Stimulated activated CD8-positive, alpha-beta memory T cell treated with anti-CD3 and anti-CD28 coated beads, Interleukin-12 subunit alpha, Interleukin-12 subunit beta, amount 100 ng/mL, for 24 hours (primary cell): Measurements from ENCODE around the gene SH3BP4.

Experiments
- DNase-seq: peaks from one replicate; pipeline ENCODE4 v3.0.0-alpha.2; 2020; ENCODE audit errors: extremely low read depth

Gene SH3BP4

GRCh38 chr2:234947556-234947955, 4.3 kb upstream of the SH3BP4 start:
- no peak for DNase-seq

GRCh38 chr2:234949762-234950434, 1.9 kb upstream of the SH3BP4 start:
- no peak for DNase-seq

DNA sequence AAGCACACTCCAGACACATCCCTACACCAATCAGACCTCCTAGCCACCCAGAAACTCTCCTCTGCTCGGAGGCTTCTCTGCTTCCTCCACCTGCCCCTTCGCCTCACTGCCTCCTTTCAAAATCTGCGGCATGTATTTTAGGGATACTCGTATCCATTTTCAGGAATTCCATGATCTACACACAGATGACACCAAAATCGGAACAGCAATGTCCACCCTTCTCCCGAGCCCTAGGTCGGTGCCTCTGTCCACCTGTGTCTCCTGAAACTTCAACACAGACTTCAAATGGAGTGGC, 1.4 kb upstream of the SH3BP4 start:
- no peak for DNase-seq

- no peak for DNase-seq
Measured at GRCh38 chr2:234950730-234951663, 820 bp upstream of the SH3BP4 start.

DNA sequence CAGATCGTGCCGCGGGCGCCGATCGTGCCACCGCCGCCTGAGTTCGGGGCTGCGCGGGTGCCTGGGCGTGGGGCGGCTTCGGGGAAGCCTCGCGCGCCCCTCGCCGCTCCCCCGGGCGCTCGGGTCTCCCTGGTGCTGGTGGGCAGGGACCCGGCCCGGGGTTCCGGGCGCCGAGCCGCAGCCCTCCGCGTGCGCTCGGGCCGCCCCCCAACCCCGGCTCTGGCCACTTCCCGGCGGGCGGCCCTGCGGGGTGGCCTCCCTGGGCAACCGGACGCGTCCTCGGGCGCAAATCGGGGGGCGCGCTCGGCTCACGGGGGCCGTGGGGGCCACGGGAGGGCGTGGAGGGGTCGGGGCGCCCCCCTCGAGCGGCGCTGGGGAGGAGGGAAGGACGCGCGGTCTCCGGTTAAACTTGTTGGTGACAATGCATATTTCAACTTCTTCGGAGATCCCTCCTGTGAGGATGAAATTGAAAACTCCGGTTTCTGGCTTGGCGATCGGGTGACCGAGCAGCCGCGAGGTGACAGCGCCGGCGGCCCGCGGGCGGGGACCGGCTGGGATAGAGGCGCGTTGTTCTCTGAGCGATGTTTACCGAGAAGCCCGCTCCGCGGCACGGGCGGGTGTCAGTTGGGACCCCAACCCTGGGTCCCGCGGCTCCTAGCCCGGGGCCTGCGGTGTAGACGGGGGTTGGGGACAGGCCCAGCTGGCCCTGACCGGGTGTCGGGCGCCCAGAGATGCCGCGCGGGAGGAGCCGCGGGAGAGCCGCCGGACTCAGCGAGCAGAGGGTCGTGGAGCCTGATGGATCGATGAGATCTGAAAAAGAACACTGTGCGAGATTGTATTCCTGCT, 676 bp downstream of the SH3BP4 start:
- DNase-seq = no peak

GRCh38 chr2:234953116-234954031, 1.6 kb downstream of the SH3BP4 start:
- DNase-seq = no peak

DNA sequence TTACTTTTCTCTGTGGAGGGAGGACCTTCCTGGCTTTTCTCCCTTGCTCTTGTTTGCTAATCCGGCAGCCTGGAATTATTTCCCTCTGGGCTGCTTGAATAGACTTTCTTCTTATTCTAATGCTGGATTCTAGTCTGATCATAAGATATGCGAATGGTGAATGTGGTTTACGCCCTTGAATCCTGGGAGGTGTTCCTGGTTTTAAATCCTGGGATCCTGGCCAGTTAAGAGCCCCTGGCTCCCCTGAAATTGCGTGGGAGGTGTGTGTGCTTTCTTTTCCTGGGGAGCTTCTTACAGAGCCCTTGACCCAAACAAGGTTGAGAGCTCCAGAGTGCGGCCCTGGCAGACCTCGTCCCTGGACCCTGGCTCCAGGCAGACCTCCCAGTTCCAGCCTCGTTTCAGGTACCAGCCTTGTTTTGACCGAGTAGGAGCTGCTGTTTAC, 2.8 kb downstream of the SH3BP4 start:
- no peak for DNase-seq

GRCh38 chr2:234955091-234955591, 3.3 kb downstream of the SH3BP4 start:
- DNase-seq = no peak

- DNase-seq = no peak
Measured at GRCh38 chr2:234955971-234956509, 4.2 kb downstream of the SH3BP4 start.

- DNase-seq = no peak
Measured at GRCh38 chr2:234957834-234958135, 6.0 kb downstream of the SH3BP4 start.

DNA sequence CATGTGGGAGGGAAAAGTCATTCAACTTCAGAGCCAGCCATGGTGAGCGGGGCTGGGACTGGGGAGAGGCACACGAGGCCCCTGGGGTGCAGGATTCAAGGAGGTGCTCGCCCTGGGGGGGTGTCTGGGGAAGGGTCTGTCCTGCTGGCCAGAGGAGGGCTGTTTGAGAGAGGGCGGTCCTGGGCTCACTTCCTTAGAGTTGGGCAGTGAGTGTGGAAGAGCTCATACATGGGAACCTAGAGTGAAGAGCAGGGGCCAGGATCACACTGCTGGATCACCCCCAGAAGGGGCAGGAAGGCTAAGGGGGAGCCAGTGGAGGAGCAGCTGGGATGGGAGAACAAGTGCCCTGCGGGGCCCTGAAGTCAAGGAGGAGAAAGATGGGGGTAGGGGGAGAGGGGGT, 6.5 kb downstream of the SH3BP4 start:
- DNase-seq = no peak

- no peak for DNase-seq
Measured at GRCh38 chr2:234958746-234959395, 7.1 kb downstream of the SH3BP4 start.

DNA sequence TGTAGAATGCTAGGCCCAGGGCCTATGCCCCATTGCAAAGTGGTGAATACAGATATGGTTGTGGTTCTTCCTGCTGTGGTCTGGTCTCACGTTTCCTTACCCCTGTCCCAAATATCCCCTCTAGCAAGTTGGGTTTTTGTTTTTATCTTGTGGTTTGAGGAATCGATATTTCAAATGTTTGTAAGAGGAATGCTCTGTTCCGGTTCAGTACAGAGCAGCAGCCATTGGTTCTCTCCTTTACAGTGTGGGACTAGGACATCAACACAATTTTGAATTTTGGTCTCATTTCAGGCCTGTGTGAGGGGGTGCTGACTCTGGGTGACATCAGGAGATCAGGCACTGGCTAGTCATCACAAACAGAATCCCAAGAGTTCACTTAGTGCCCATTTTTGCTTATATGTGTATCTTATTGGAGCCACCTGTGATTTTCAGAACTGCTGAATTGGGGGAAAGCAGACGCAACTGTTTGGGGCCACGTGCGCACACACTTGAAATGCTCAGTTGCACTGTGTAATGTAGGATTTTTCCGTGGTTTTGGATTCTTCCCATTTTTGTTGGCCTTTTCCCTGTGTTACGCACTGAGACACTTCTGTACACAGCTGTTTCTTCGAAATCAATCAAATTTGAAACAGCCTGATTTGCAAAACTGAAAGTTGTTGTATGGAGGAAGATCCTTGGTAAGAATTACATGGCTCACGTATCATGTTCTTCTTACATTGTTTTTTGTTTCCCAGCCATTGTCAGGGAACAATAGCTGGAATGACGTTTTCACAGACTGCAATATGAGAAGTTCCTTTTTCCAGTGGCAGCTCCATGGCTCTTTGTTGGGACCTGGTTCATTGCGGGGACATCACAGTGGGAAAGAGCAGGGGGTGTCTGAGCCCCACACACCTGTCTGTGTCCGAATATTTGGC, 8.6 kb downstream of the SH3BP4 start:
- DNase-seq = no peak

- DNase-seq = no peak
Measured at GRCh38 chr2:234961784-234962183, 10.0 kb downstream of the SH3BP4 start.

- DNase-seq = no peak
Measured at GRCh38 chr2:234963773-234964615, 12.2 kb downstream of the SH3BP4 start.

DNA sequence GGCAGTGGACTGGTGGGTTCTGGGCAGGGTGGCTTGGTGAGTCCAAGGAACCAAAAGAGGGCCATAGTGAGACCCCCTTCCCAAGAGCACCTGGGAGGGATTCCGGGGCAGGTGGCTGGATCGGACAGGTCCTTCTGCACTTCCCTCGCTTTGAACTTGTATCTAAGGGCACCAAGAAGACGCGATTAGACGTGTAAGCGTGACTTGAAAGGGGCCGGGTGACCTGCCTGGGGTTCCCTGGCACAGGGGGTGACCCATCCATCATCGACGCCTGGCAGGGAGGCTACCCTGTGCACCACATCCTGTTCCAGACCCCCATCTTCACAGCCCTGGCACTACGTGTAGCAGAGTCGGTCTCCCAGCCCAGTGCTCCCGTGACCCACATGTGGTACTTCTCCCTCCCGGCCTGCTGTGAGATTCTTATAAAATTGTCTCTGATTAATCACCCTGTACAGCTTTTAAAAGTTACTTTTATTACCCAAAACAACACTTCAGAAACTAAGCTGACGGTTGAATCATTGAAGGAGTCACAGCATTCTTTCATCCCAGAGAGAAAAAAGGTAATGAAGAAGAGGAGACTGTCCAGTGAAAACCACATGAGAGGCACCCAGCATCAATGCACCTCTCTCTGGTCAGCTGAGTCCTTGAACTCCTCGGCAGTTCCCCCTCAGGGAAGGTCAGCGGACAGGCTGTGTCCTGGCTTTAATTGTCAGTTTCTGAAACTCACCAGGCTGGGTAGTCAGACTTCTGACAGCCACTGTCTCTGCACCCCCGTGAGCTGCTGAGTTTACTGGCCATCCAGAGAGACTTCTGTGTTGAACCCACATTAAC, 13.0 kb downstream of the SH3BP4 start:
- no peak for DNase-seq

DNA sequence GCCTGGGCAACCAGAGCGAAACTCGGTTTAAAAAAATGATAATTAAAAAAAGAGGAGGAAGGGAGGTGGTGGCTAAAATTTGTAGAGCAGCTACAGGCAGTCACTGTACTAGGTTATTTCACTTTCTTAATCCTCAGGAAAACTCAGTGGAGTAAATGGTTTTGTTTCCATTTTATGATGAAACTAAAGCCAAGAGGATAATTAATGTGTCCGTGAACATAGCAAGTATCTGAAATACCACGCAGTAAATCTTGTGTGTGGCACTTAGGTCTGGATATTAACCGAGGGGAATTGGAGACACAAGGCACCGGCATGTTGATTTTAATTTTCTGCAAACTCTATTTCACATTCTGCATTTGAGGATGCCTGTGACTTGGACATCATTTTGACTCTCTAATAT, 14.5 kb downstream of the SH3BP4 start:
- DNase-seq = no peak
